ENCODE measurements around the gene PAX9. TPM values are rescaled to one million over a fixed set of nuclear protein-coding genes. Genes with fewer than 3 reads are reported as not detected.

PAX9 gene
- total RNA-seq, 4 donors from 2014 or later, result 0.34 TPM; not detected in 3

- TF ChIP-seq CTCF (IDR thresholded peaks at IDR 0.05; ENCODE audit: low read depth), result no peak
These were observed 4.3 kb downstream of the PAX9 start for GRCh38 chr14:36665887-36666415.

- TF ChIP-seq CTCF (IDR thresholded peaks at IDR 0.05; ENCODE audit: low read depth), result no peak
These were observed 5.0 kb downstream of the PAX9 start for GRCh38 chr14:36666416-36667206.

GRCh38 chr14:36667679-36668078 is 6.0 kb downstream of the PAX9 start:
- TF ChIP-seq CTCF (IDR thresholded peaks at IDR 0.05; ENCODE audit: low read depth), result no peak

- no peak for TF ChIP-seq CTCF (IDR thresholded peaks at IDR 0.05; ENCODE audit: low read depth)
These were observed 9.5 kb downstream of the PAX9 start for GRCh38 chr14:36671149-36671548.

GRCh38 chr14:36672095-36672494 is 10.4 kb downstream of the PAX9 start:
- TF ChIP-seq CTCF (IDR thresholded peaks at IDR 0.05; ENCODE audit: low read depth), result no peak

- TF ChIP-seq CTCF (IDR thresholded peaks at IDR 0.05; ENCODE audit: low read depth), result no peak
These were observed 13.0 kb downstream of the PAX9 start for GRCh38 chr14:36674659-36675058.

- TF ChIP-seq CTCF (IDR thresholded peaks at IDR 0.05; ENCODE audit: low read depth), result no peak
These were observed 13.9 kb downstream of the PAX9 start for GRCh38 chr14:36675581-36675980.
